Measurements from ENCODE around the gene SLC15A1.

SLC15A1 gene

DNA sequence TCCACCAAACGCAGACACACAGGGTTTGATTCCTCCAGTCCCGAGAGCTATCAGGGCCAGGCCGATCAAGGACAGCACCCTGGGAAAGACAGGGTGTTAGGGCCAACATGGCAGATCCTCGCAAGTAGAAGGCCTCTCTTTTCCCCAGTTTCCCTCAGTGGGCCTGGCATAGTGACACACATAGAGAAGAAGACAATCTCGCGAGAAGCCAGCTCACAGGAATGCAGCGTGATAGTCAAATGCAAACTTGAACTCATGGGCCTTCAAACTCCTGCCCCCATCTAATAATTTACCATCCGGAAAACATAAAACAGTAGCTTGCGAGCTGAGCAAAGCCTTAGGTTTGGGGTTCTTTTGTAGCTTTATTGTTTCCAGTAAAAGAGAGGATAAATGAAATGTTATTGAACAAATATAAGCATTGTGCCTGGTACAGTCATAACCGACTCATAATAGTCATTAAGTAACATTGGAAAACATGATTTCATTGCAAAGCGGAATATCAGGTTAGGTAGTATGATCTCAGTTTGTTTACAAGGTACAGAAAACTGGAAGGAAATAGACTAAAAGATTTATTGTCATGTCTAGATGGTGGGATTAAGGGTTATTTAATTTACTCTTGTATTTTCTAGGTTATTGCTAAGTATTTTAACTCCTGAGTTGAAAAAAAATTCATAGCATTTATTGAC is 30.5 kb downstream of the SLC15A1 start:
- H3K4me3 ChIP-seq (ENCODE audit: low read depth, low read length), result no peak overlapping the region
- TF ChIP-seq, protein P1, sequence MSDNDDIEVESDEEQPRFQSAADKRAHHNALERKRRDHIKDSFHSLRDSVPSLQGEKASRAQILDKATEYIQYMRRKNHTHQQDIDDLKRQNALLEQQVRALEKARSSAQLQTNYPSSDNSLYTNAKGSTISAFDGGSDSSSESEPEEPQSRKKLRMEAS (IDR thresholded peaks at IDR 0.05; ENCODE audit: low read depth, low read length), result no peak
- TF ChIP-seq, protein P2, sequence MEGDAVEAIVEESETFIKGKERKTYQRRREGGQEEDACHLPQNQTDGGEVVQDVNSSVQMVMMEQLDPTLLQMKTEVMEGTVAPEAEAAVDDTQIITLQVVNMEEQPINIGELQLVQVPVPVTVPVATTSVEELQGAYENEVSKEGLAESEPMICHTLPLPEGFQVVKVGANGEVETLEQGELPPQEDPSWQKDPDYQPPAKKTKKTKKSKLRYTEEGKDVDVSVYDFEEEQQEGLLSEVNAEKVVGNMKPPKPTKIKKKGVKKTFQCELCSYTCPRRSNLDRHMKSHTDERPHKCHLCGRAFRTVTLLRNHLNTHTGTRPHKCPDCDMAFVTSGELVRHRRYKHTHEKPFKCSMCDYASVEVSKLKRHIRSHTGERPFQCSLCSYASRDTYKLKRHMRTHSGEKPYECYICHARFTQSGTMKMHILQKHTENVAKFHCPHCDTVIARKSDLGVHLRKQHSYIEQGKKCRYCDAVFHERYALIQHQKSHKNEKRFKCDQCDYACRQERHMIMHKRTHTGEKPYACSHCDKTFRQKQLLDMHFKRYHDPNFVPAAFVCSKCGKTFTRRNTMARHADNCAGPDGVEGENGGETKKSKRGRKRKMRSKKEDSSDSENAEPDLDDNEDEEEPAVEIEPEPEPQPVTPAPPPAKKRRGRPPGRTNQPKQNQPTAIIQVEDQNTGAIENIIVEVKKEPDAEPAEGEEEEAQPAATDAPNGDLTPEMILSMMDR (IDR thresholded peaks at IDR 0.05; ENCODE audit: low read depth, low read length), result no peak
- no peak for TF ChIP-seq POLR2A (IDR thresholded peaks at IDR 0.05; ENCODE audit: extremely low read depth, insufficient read length)
- TF ChIP-seq MYC (IDR thresholded peaks at IDR 0.05; ENCODE audit: low read depth, low read length), result no peak
- DNase-seq (ENCODE audit: low read depth), result no peak

DNA sequence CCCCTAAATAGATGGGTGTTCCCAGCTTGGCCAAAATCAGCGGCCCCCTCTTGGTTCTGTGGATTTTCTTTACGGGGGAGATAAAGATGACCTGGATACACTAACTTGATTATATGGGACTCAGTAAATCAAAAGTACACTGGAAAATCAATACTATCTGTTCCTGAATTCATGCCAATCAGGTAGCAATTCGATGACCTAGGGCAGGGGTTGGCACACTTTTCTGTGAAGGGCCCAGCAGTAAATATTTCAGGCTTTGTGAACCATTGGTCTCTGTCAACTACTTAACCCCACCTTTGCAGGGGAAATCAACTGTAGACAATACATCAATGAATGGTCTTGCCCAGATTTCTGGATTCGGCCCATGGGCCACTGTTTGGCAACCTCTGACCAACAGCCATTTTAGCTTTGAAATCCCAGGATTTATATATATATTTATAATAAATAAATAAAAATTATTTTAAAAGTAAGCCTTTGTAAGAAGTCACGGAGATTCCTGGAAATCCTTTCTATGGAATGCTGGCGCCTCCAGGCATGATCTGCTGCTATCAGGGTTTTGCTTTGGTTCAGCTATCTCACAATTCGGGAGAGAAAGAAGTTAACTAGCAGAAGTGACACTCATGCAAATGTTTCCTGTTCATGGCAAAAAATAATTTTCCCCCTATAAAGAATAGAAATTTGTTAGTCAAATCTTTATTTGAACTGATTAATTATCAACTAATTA is 32.8 kb downstream of the SLC15A1 start:
- TF ChIP-seq MYC (IDR thresholded peaks at IDR 0.05; ENCODE audit: low read depth, low read length), result no peak
- TF ChIP-seq, protein P2 (IDR thresholded peaks at IDR 0.05; ENCODE audit: low read depth, low read length), result no peak
- no peak for TF ChIP-seq POLR2A (IDR thresholded peaks at IDR 0.05; ENCODE audit: extremely low read depth, insufficient read length)
- H3K4me3 ChIP-seq (ENCODE audit: low read depth, low read length), result no peak overlapping the region
- no peak for DNase-seq (ENCODE audit: low read depth)

DNA sequence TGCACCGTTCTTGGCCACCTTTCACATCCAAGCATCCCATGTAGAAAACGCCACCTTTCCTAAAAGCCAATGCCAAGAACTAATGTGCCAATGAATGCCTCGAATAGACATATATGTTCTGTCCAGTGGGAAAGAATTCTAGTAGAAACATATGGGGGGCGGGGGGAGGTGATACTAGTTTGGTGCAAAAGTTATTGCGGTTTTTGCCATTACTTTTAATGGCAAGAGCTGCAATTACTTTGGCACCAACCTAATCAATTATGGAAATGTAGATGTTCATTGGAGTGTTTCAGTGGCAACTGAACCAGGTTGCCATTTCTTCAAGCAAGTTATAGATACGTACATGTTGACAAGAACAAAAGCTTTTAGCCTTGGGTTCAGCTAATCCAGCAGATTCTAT is 34.6 kb downstream of the SLC15A1 start:
- no peak for TF ChIP-seq MYC (IDR thresholded peaks at IDR 0.05; ENCODE audit: low read depth, low read length)
- TF ChIP-seq, protein P1 (IDR thresholded peaks at IDR 0.05; ENCODE audit: low read depth, low read length), result no peak
- no peak for TF ChIP-seq POLR2A (IDR thresholded peaks at IDR 0.05; ENCODE audit: extremely low read depth, insufficient read length)
- TF ChIP-seq, protein P2 (IDR thresholded peaks at IDR 0.05; ENCODE audit: low read depth, low read length), result no peak
- H3K4me3 ChIP-seq (ENCODE audit: low read depth, low read length), result no peak overlapping the region
- no peak for DNase-seq (ENCODE audit: low read depth)

DNA sequence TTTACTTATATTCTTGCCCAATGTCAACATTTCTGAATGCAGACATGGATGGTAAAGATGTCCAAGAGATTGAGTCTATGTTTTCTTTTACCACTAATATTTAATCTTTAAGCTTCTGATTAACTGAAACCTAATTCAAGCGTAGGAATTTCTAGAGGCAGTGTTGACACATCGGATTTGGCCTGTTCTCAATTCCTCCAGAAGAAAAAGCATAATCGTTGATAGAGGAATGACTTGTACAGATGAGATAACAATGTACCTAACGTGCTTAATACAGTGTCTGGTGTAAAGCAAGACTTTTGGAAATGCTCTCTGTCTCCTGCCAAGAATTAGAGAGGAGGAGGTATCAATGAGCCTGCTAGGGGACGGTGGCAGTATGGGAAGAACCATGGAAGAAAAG is 35.2 kb downstream of the SLC15A1 start:
- TF ChIP-seq, protein P2 (IDR thresholded peaks at IDR 0.05; ENCODE audit: low read depth, low read length), result no peak
- TF ChIP-seq MYC (IDR thresholded peaks at IDR 0.05; ENCODE audit: low read depth, low read length) (no peak), POLR2A (IDR thresholded peaks at IDR 0.05; ENCODE audit: extremely low read depth, insufficient read length) (no peak)
- TF ChIP-seq, protein P1 (IDR thresholded peaks at IDR 0.05; ENCODE audit: low read depth, low read length), result no peak
- no peak for DNase-seq (ENCODE audit: low read depth)
- no peak overlapping the region for H3K4me3 ChIP-seq (ENCODE audit: low read depth, low read length)

DNA sequence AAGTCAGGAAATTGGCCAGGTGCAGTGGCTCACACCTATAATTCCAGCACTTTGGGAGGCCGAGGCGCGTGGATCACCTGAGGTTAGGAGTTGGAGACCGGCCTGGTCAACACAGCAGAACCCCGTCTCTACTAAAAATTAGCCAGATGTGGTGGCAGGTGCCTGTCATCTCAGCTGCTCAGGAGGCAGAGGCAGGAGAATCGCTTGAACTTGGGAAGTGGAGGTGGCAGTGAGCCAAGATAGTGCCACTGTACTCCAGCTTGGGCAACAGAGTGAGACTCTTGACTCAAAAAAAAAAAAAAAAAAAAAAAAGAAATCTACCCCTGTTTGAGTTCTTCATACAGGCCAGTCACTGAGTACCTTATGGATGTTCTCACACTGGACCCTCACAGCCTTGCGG is 42.0 kb downstream of the SLC15A1 start:
- DNase-seq (ENCODE audit: low read depth), result no peak
- TF ChIP-seq MYC (IDR thresholded peaks at IDR 0.05; ENCODE audit: low read depth, low read length) (no peak), POLR2A (IDR thresholded peaks at IDR 0.05; ENCODE audit: extremely low read depth, insufficient read length) (no peak)
- no peak overlapping the region for H3K4me3 ChIP-seq (ENCODE audit: low read depth, low read length)

DNA sequence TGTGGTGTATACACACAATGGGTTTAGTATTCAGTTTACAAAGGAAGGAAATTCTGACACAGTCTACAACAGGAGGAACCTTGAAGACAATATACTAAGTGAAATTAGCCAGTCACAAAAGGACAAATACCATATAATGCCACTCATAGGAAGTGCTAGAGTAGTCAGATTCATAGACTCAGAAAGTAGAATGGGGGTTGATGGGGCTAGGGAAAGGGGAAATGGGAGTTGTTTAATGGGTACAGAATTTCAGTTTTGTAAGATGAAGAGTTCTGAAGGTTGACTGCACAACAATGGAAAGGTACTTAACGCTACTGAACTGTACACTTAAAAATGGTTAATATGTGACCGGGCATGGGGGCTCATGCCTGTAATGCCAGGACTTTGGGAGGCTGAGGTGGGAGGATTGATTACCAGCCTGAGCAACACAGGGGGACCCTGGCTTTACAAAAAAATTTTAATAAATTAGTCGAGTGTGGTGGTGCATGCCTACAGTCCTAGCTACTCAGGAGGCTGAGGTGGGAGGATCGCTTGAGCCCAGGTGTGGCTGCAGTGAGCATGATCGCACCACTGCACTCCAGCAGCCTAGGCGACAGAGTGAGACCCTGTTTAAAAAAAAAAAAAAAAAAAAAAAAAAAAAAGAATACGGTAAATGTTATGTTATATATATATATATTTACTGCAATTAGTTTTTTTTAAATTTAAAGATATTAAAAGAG is 45.0 kb downstream of the SLC15A1 start:
- H3K4me3 ChIP-seq (ENCODE audit: low read depth, low read length), result no peak overlapping the region
- no peak for DNase-seq (ENCODE audit: low read depth)

More for the DNA sequence above, 45.0 kb downstream of the SLC15A1 start:
- no peak for TF ChIP-seq POLR2A (IDR thresholded peaks at IDR 0.05; ENCODE audit: extremely low read depth, insufficient read length)
- TF ChIP-seq, protein P1 (IDR thresholded peaks at IDR 0.05; ENCODE audit: low read depth, low read length), result no peak
- no peak for TF ChIP-seq MYC (IDR thresholded peaks at IDR 0.05; ENCODE audit: low read depth, low read length)
- TF ChIP-seq, protein P2 (IDR thresholded peaks at IDR 0.05; ENCODE audit: low read depth, low read length), result no peak
